T-helper 9 cell (primary cell): ENCODE measurements around the gene PMAIP1.
A peak's percentile ranks its signal among the peaks of the same experiment; 100 is the strongest.
"Not testable (repeated sequence)": the region's sequence is repeated elsewhere in the genome, so short reads cannot be mapped to it uniquely, and the experiment has no call there.

Experiments
- DNase-seq: peaks from one replicate; pipeline ENCODE4 v3.0.0-alpha.2; 2020
- total RNA-seq, 2 donors: gene quantifications; one replicate each; lab custom pipeline; 2026; lab: John Stamatoyannopoulos, UW

PMAIP1 gene
- total RNA-seq = 47.8 to 349 reads per million in 2 donors

GRCh38 chr18:59899298-59900221, at the start of gene PMAIP1:
Gene PMAIP1 (plus strand): TSS chr18:59899996. CDS start chr18:59900178, 182 bp downstream.
- DNase-seq = peak; percentile 85

GRCh38 chr18:59851784-59852399, 47.9 kb upstream of the PMAIP1 start:
- DNase-seq = no peak

GRCh38 chr18:59852548-59852947, 47.2 kb upstream of the PMAIP1 start:
- no peak for DNase-seq

- DNase-seq = no peak
Observed at GRCh38 chr18:59853380-59853779, 46.4 kb upstream of the PMAIP1 start.

GRCh38 chr18:59853988-59854387, 45.8 kb upstream of the PMAIP1 start:
- DNase-seq = not testable (repeated sequence)

- no peak for DNase-seq
Observed at GRCh38 chr18:59861009-59861408, 38.8 kb upstream of the PMAIP1 start.

GRCh38 chr18:59861963-59862819, 37.6 kb upstream of the PMAIP1 start:
- no peak for DNase-seq

- DNase-seq = no peak
Observed at GRCh38 chr18:59865241-59865986, 34.4 kb upstream of the PMAIP1 start.

GRCh38 chr18:59866551-59867269, 33.1 kb upstream of the PMAIP1 start:
- no peak for DNase-seq

- no peak for DNase-seq
Observed at GRCh38 chr18:59867337-59868104, 32.3 kb upstream of the PMAIP1 start.

GRCh38 chr18:59870623-59871130, 29.1 kb upstream of the PMAIP1 start:
- DNase-seq = no peak

- no peak for DNase-seq
Observed at GRCh38 chr18:59871711-59872362, 28.0 kb upstream of the PMAIP1 start.

GRCh38 chr18:59873641-59874040, 26.2 kb upstream of the PMAIP1 start:
- DNase-seq = no peak

GRCh38 chr18:59874166-59874565, 25.6 kb upstream of the PMAIP1 start:
- no peak for DNase-seq

GRCh38 chr18:59876310-59876626, 23.5 kb upstream of the PMAIP1 start:
- DNase-seq = no peak

GRCh38 chr18:59877361-59877760, 22.4 kb upstream of the PMAIP1 start:
- DNase-seq = no peak

GRCh38 chr18:59878644-59879043, 21.2 kb upstream of the PMAIP1 start:
- DNase-seq = no peak

GRCh38 chr18:59881728-59882656, 17.8 kb upstream of the PMAIP1 start:
- DNase-seq = no peak

- DNase-seq = no peak
Observed at GRCh38 chr18:59884351-59884750, 15.4 kb upstream of the PMAIP1 start.
